Esophagus muscularis mucosa (tissue), 4 donors: ENCODE measurements around the gene RPH3AL. TPM values are rescaled to one million over a fixed set of nuclear protein-coding genes. Genes with fewer than 3 reads are reported as not detected.

Experiments
- DNase-seq: peaks from one replicate; pipeline ENCODE4 v3.0.0-alpha.2; 2017; ENCODE audit errors: extremely low spot score
- H3K27ac ChIP-seq, 4 donors: fragments of 200-600 bp; sonication (generic); replicated peaks in 1 of 4; 1 replicate in 3 of 4; 2 replicates in 1 of 4; pipeline ENCODE4 v1.5.1; 2016 to 2019; ENCODE audit warnings: mild to moderate bottlenecking in 1 of 4
- H3K27me3 ChIP-seq, 4 donors: fragments of 200-600 bp; sonication (generic); one replicate each; pipeline versions ENCODE4 v1.5.1 to v1.6.0; 2016 to 2019
- H3K36me3 ChIP-seq, 4 donors: fragments of 200-600 bp; sonication (generic); one replicate each; pipeline ENCODE4 v1.5.1; 2016 to 2019
- H3K4me1 ChIP-seq, 4 donors: fragments of 200-600 bp; sonication (generic); one replicate each; pipeline ENCODE4 v1.5.1; 2016 to 2019
- H3K4me3 ChIP-seq, 4 donors: fragments of 200-600 bp; sonication (generic); 1 replicate in 2 of 4; 2 replicates in 2 of 4; pipeline ENCODE4 v1.5.1; 2016 to 2019; ENCODE audit warnings: mild to moderate bottlenecking in 4 of 4, moderate library complexity in 1 of 4
- H3K9me3 ChIP-seq, 4 donors: fragments of 200-600 bp; sonication (generic); 1 replicate in 3 of 4; 2 replicates in 1 of 4; pipeline ENCODE4 v1.5.1; 2016 to 2019
- CTCF ChIP-seq, 3 experiments: fragments of 200-600 bp in 2 of 3; fragments of 450-650 bp in 1 of 3; sonication (generic) in 2 of 3; IDR thresholded peaks; one replicate each; pipeline ENCODE4 v1.5.1; 2017 to 2019; ENCODE audit warnings: antibody characterized with exemption in 3 of 3, mild to moderate bottlenecking in 2 of 3, moderate library complexity in 1 of 3
- EP300 ChIP-seq: sonication (generic); formaldehyde crosslinking; IDR thresholded peaks from one replicate; pipeline ENCODE4 v1.6.1; 2017; ENCODE audit warnings: antibody characterized with exemption
- POLR2A ChIP-seq: fragments of 450-650 bp; IDR thresholded peaks from one replicate; pipeline ENCODE4 v1.6.1; 2017; ENCODE audit warnings: antibody characterized with exemption, moderate library complexity, mild to moderate bottlenecking, low read depth
- POLR2AphosphoS5 ChIP-seq, 2 donors: sonication (generic); formaldehyde crosslinking; IDR thresholded peaks; one replicate each; pipeline ENCODE4 v1.6.1; 2017; ENCODE audit warnings: antibody characterized with exemption in 2 of 2
- WGBS: methylation state at CpG from one replicate; pipeline ENCODE4 v1.1.5; 2018; 5-methylcytosine and 5-hydroxymethylcytosine counted together
- intact Hi-C: fragments of 100-400 bp; cut with DNase I; formaldehyde crosslinking; loops from one replicate; pipeline ENCODE4 v1.15.1; 2023
- total RNA-seq, 4 donors: library from RNA; depleted of rRNA; stranded (reverse); fragments of >200 nt; gene quantifications; one replicate each; pipeline versions ENCODE4 v1.1.0 to v1.2.1, GENCODE V29; 2016

Gene RPH3AL
- total RNA-seq, 4 donors from 2014 or later = 8.7 to 21.0 (median 14.8) TPM

GRCh38 chr17:381516-381915 lies 28.9 kb upstream of the RPH3AL start:
- WGBS = 49% methylated on average over 8 of the region's 8 CpGs
- Histone ChIP-seq H3K27me3 (peaks cover 0 to 40% (median 5%) of the 10 kb centered on the region in 4 donors), H3K4me3 (no peak overlapping the region), H3K4me1 (peaks cover 14 to 28% (median 24%) of the 10 kb centered on the region in 4 donors), H3K27ac (no peak overlapping the region), H3K36me3 (no peaks in the 10 kb centered on the region), H3K9me3 (no peaks in the 10 kb centered on the region)
- no peak for DNase-seq
- intact Hi-C loops = no loop called here
- TF ChIP-seq POLR2AphosphoS5 (IDR thresholded peaks at IDR 0.05) = no peak
- TF ChIP-seq EP300 = no peak
- no peak for TF ChIP-seq CTCF (IDR thresholded peaks at IDR 0.05)

GRCh38 chr17:379531-380465 lies 27.2 kb upstream of the RPH3AL start:
- no peak overlapping the region for H3K4me3 ChIP-seq
- peaks cover 6 to 14% (median 10%) of the 10 kb centered on the region in 4 donors for H3K4me1 ChIP-seq
- H3K27ac ChIP-seq = no peak overlapping the region
- H3K9me3 ChIP-seq = no peaks in the 10 kb centered on the region
- peaks cover 0 to 30% (median 0%) of the 10 kb centered on the region in 4 donors for H3K27me3 ChIP-seq
- 81% methylated on average over 28 of the region's 28 CpGs for WGBS
- no peaks in the 10 kb centered on the region for H3K36me3 ChIP-seq
- intact Hi-C loops = no loop called here
- DNase-seq = no peak
- TF ChIP-seq EP300 = no peak
- no peak for TF ChIP-seq POLR2AphosphoS5 (IDR thresholded peaks at IDR 0.05)
- no peak for TF ChIP-seq CTCF (IDR thresholded peaks at IDR 0.05)
- TF ChIP-seq POLR2A = no peak

- TF ChIP-seq POLR2A (no peak), CTCF (IDR thresholded peaks at IDR 0.05) (no peak)
- peaks cover 0 to 7% (median 4%) of the 10 kb centered on the region in 4 donors for H3K4me1 ChIP-seq
- H3K9me3 ChIP-seq = no peaks in the 10 kb centered on the region
- no peak overlapping the region for H3K27ac ChIP-seq
- no peak overlapping the region for H3K4me3 ChIP-seq
- 92% methylated on average over 5 of the region's 5 CpGs for WGBS
- peaks cover 0 to 26% (median 0%) of the 10 kb centered on the region in 4 donors for H3K27me3 ChIP-seq
- intact Hi-C loops = no loop called here
- no peaks in the 10 kb centered on the region for H3K36me3 ChIP-seq
- DNase-seq = no peak
These were observed 25.5 kb upstream of the RPH3AL start for GRCh38 chr17:378068-378467.

- intact Hi-C loops = no loop called here
- Histone ChIP-seq H3K4me1 (peaks cover 2 to 7% (median 4%) of the 10 kb centered on the region in 4 donors), H3K27me3 (peaks cover 0 to 26% (median 0%) of the 10 kb centered on the region in 4 donors), H3K4me3 (no peak overlapping the region), H3K27ac (peak overlapping the region in 1 of 4 donors; percentile 22), H3K9me3 (no peaks in the 10 kb centered on the region), H3K36me3 (no peaks in the 10 kb centered on the region)
- DNase-seq = no peak
- TF ChIP-seq EP300 (no peak), CTCF (IDR thresholded peaks at IDR 0.05) (no peak), POLR2AphosphoS5 (IDR thresholded peaks at IDR 0.05) (no peak), POLR2A (no peak)
- 54% methylated on average over 14 of the region's 14 CpGs for WGBS
These were observed 24.6 kb upstream of the RPH3AL start for GRCh38 chr17:376936-377863.
